ENCODE data around the gene GNPTAB.

Gene GNPTAB

DNA sequence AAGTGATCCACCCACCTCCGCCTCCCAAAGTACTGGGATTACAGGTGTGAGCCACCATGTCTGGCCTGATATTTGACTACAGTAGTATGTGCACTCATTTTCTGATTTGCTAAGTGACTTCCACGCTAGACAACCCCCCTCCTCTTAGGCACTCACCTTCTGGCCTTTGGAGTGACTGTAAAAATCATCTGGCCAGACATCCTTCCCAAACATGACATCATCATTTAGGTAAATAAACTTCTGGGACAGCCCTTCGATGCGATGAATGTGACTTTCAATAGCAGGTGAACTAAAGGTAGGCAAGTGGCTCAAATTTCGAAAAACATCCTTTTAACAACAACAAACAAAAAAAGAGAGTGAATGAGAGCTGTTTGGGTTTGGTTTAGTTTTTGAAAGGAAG, 60.9 kb downstream of the GNPTAB start:
- H3K36me3 ChIP-seq, result no peaks in the 10 kb centered on the region
- no peaks in the 10 kb centered on the region for H3K27me3 ChIP-seq (ENCODE audit: insufficient read depth, low read depth, severe bottlenecking)
- TF ChIP-seq, protein P1, sequence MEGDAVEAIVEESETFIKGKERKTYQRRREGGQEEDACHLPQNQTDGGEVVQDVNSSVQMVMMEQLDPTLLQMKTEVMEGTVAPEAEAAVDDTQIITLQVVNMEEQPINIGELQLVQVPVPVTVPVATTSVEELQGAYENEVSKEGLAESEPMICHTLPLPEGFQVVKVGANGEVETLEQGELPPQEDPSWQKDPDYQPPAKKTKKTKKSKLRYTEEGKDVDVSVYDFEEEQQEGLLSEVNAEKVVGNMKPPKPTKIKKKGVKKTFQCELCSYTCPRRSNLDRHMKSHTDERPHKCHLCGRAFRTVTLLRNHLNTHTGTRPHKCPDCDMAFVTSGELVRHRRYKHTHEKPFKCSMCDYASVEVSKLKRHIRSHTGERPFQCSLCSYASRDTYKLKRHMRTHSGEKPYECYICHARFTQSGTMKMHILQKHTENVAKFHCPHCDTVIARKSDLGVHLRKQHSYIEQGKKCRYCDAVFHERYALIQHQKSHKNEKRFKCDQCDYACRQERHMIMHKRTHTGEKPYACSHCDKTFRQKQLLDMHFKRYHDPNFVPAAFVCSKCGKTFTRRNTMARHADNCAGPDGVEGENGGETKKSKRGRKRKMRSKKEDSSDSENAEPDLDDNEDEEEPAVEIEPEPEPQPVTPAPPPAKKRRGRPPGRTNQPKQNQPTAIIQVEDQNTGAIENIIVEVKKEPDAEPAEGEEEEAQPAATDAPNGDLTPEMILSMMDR (IDR thresholded peaks at IDR 0.05; ENCODE audit: low read depth, low read length), result no peak
- no peak overlapping the region for H3K27ac ChIP-seq
- no peak overlapping the region for H3K4me3 ChIP-seq (ENCODE audit: low read depth, low read length)
- H3K9me3 ChIP-seq (ENCODE audit: severe bottlenecking), result no peaks in the 10 kb centered on the region
- DNase-seq, result no peak

DNA sequence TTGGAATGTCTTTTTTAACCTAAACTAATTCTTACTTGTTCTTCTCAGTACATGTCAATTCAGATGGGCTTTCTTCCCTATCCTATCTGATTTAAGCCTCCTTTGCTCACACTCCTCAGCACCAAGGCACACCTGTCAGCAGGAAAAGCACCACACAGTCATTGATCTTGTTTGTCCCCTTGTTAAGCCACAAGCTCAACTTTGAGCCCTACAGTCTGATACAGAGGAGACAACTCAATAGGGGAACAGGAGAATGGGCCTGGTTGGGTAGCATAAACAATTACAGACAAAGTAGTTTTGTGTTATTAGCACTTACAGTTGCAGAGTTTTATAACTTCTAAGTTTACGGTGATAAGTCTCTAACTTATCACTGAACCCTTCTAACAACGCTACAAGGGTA, 62.0 kb downstream of the GNPTAB start:
- no peak overlapping the region for H3K27ac ChIP-seq
- no peaks in the 10 kb centered on the region for H3K9me3 ChIP-seq (ENCODE audit: severe bottlenecking)
- no peak overlapping the region for H3K4me3 ChIP-seq (ENCODE audit: low read depth, low read length)
- H3K27me3 ChIP-seq (ENCODE audit: insufficient read depth, low read depth, severe bottlenecking), result no peaks in the 10 kb centered on the region
- no peaks in the 10 kb centered on the region for H3K36me3 ChIP-seq
- TF ChIP-seq, protein P1 (IDR thresholded peaks at IDR 0.05; ENCODE audit: low read depth, low read length), result no peak
- DNase-seq, result peak; percentile 33

DNA sequence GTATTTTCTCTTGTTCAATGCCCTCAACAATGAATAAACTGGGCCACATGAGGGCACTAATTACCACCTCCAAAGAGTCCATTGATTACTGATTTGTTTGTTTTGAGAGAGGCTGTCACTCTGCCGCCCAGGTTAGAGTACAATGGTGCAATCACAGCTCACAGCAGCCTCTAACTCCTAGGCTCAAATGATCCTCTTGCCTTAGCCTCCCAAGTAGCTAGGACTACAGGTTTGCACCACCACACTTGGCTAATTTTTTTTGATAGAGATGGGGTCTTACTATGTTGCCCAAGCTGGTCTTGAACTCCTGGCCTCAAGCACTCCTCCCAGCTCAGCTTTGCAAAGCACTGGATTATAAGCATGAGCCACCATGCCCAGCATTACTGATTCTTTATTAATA, 63.2 kb downstream of the GNPTAB start:
- H3K27ac ChIP-seq, result no peak overlapping the region
- no peaks in the 10 kb centered on the region for H3K9me3 ChIP-seq (ENCODE audit: severe bottlenecking)
- TF ChIP-seq, protein P1 (IDR thresholded peaks at IDR 0.05; ENCODE audit: low read depth, low read length), result no peak
- H3K36me3 ChIP-seq, result no peaks in the 10 kb centered on the region
- no peak for DNase-seq
- H3K27me3 ChIP-seq (ENCODE audit: insufficient read depth, low read depth, severe bottlenecking), result no peaks in the 10 kb centered on the region
- no peak overlapping the region for H3K4me3 ChIP-seq (ENCODE audit: low read depth, low read length)

DNA sequence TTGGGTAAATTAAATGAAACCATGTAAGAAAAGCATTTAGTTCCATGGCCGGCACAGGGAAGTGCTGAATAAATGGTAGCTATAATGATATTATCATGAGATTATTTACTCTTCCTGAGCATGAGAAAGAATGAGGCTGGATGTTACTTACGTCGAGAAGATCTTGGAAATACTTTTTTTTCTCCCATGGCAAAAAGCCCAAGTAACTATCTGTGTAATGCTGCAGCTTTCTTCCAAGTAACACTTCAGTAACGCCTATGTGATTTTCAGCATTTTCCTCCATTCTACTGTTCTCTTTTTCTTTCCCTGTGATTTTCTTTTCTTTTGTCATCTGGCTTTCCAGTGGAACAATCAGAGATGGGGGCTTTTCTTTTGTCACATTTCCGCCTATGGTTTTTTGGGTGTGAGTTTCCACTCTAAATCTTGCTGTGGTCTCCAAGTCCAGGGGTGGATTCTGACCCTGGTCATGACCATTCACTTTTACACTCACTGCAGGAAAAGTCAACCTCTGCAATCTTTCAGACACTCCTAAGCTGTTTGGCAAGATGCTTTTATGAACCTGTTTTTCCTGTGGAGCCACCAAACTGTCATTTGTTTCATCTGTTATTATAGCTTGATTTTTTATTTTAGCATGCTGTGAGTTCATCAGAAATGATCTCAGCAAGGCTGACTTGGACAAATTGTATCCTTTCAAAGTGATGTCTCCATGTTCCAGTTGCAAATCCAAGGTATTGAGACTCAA, 66.5 kb downstream of the GNPTAB start:
- TF ChIP-seq, protein P1 (IDR thresholded peaks at IDR 0.05; ENCODE audit: low read depth, low read length), result no peak
- Histone ChIP-seq H3K9me3 (ENCODE audit: severe bottlenecking) (no peaks in the 10 kb centered on the region), H3K36me3 (no peaks in the 10 kb centered on the region), H3K4me3 (ENCODE audit: low read depth, low read length) (no peak overlapping the region), H3K27me3 (ENCODE audit: insufficient read depth, low read depth, severe bottlenecking) (no peaks in the 10 kb centered on the region), H3K27ac (no peak overlapping the region)
- no peak for DNase-seq

DNA sequence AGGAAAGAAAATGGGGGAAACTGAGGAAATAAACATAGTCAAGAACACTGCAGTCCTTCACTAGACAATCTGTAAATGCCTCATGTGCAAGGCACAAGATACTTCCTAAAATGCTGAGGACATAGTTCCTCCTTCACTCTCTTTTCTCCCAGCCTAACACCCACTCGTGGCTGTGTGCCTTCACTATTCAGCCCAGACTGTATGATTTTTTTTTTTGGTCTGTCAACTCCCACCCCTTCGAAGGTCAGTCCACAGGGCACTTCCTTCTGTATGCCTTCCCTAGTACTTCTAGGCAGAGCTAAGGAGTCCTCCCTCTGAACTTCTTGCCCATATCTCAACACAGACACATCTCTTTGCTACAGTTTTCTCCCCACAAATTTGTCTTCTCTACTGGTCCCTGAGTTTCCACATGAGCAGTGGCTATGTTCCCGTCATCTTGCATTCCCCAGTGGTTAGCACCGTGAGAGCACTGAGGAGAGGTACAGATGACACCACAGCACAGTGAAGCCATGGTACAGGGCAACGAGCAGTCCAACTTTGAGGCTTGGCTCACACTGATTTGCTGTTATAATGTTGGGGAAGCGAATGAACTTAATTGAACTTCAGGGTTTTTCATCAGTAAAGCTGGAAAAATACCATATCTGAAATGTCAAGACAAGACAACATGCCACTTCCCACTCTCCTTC, 67.4 kb downstream of the GNPTAB start:
- Histone ChIP-seq H3K9me3 (ENCODE audit: severe bottlenecking) (no peaks in the 10 kb centered on the region), H3K27ac (no peak overlapping the region), H3K36me3 (no peaks in the 10 kb centered on the region), H3K27me3 (ENCODE audit: insufficient read depth, low read depth, severe bottlenecking) (no peaks in the 10 kb centered on the region), H3K4me3 (ENCODE audit: low read depth, low read length) (no peak overlapping the region)
- TF ChIP-seq, protein P1 (IDR thresholded peaks at IDR 0.05; ENCODE audit: low read depth, low read length), result no peak
- no peak for DNase-seq

Data from WERI-Rb-1 (cell line).